HepG2 (cell line): Measurements from ENCODE around the gene JAG1. TPM values are rescaled to one million over a fixed set of nuclear protein-coding genes. Genes with fewer than 3 reads are reported as not detected.
A peak's percentile ranks its signal among the peaks of the same experiment; 100 is the strongest.

Experiments used
- ATAC-seq: fragments of 200-7000 bp; cut with Tn5 transposase; 3 replicates; pipeline ENCODE4 v1.9.1; 2020; ENCODE audit warnings: mild to moderate bottlenecking, moderate library complexity
- BruUV-seq: library from RNA; stranded (reverse); fragments of 400-500 nt; replicated peaks from 2 replicates; lab custom pipeline; 2021; lab: Mats Ljungman, UMichigan
- CTCF ChIA-PET: fragments of 300-600 bp; formaldehyde crosslinking; extraction: SDS; loops from one replicate; lab custom pipeline; 2021; ENCODE audit warnings: low total read pairs, inconsistent platforms, low intra/inter-chr PET ratio; lab: Yijun Ruan, JAX
- POLR2A ChIA-PET: fragments of 350-600 bp; sonication (Branson Sonifier 250); formaldehyde crosslinking; loops from one replicate; lab custom pipeline; 2020; ENCODE audit warnings: antibody characterized with exemption, inconsistent platforms; lab: Yijun Ruan, JAX
- DNase-seq: peaks from one replicate; pipeline ENCODE4 v3.0.0-alpha.2; 2015; ENCODE audit warnings: low spot score
- FAIRE-seq: peaks from 3 replicates; lab custom pipeline; 2011; peaks lifted over from hg19 to GRCh38; lab: Jason Lieb, UNC
- H2AFZ ChIP-seq: one replicate; pipeline ENCODE4 v1.6.1; 2011; ENCODE audit warnings: low read length, inconsistent platforms
- H3K27ac ChIP-seq: fragments of 300-600 bp; 3 replicates; pipeline ENCODE4 v1.8.0; 2011; ENCODE audit warnings: mixed run types, mild to moderate bottlenecking, mixed read lengths, low read length, inconsistent platforms; ENCODE audit not compliant: insufficient read depth; ENCODE audit errors: extremely low read length
- H3K27me3 ChIP-seq, 2 experiments: fragments of 200-600 bp in 1 of 2; 2 replicates in 1 of 2; 3 replicates in 1 of 2; pipeline versions ENCODE4 v1.6.0 to v1.8.0; 2011; ENCODE audit warnings: low read length in 2 of 2, mild to moderate bottlenecking in 2 of 2, moderate library complexity in 2 of 2, inconsistent platforms in 1 of 2; ENCODE audit not compliant: insufficient read depth in 2 of 2, control insufficient read depth in 1 of 2
- H3K36me3 ChIP-seq, 2 experiments: fragments of 200-600 bp in 1 of 2; replicated peaks in 1 of 2; 2 replicates in 1 of 2; 3 replicates in 1 of 2; pipeline versions ENCODE4 v1.5.1 to v1.8.0; 2011; ENCODE audit warnings: low read length in 2 of 2, inconsistent platforms in 1 of 2; ENCODE audit not compliant: insufficient read depth in 2 of 2, control insufficient read depth in 1 of 2
- H3K4me1 ChIP-seq: 2 replicates; pipeline ENCODE4 v1.5.1; 2012; ENCODE audit warnings: low read length, inconsistent platforms; ENCODE audit not compliant: insufficient read depth
- H3K4me2 ChIP-seq: 2 replicates; pipeline ENCODE4 v1.6.0; 2011; ENCODE audit warnings: low read depth, low read length, inconsistent platforms
- H3K4me3 ChIP-seq, 3 experiments: fragments of 200-600 bp in 1 of 3; sonication (generic), shearing (Covaris generic) in 1 of 3; replicated peaks in 1 of 3; 2 replicates each; pipeline ENCODE4 v1.5.1; 2011 to 2016; ENCODE audit warnings: low read length in 3 of 3, inconsistent platforms in 2 of 3, low read depth in 2 of 3, mild to moderate bottlenecking in 2 of 3, control low read depth in 1 of 3, mixed read lengths in 1 of 3; ENCODE audit not compliant: insufficient read depth in 1 of 3
- H3K79me2 ChIP-seq: one replicate; pipeline ENCODE4 v1.6.1; 2011; ENCODE audit warnings: low read length, inconsistent platforms; ENCODE audit not compliant: insufficient read depth
- H3K9ac ChIP-seq: 2 replicates; pipeline ENCODE4 v1.6.0; 2011; ENCODE audit warnings: mild to moderate bottlenecking, low read depth, low read length, inconsistent platforms; ENCODE audit not compliant: insufficient read depth
- H3K9me3 ChIP-seq: 2 replicates; pipeline ENCODE4 v1.5.1; 2012; ENCODE audit warnings: mild to moderate bottlenecking, low read length
- H4K20me1 ChIP-seq: 2 replicates; pipeline ENCODE4 v1.6.0; 2011; ENCODE audit warnings: inconsistent platforms, mild to moderate bottlenecking, low read length, moderate library complexity; ENCODE audit not compliant: insufficient read depth
- CEBPB ChIP-seq: IDR thresholded peaks from 2 replicates; pipeline ENCODE4 v1.6.1; 2011; ENCODE audit warnings: low read depth, low read length, improper control_type of control experiment, borderline replicate concordance
- CENPX ChIP-seq: sonication (generic); formaldehyde crosslinking; IDR thresholded peaks from 2 replicates; pipeline ENCODE4 v1.9.0; 2021; ENCODE audit warnings: mild to moderate bottlenecking, missing genetic modification reagents, moderate library complexity
- ELF1 ChIP-seq: sonication (generic); formaldehyde crosslinking; IDR thresholded peaks from 2 replicates; pipeline ENCODE4 v1.4.0; 2020; ENCODE audit warnings: missing genetic modification reagents
- KAT7 ChIP-seq: IDR thresholded peaks from 2 replicates; pipeline ENCODE4 v1.6.1; 2018; ENCODE audit warnings: borderline replicate concordance, missing compliant biosample characterization
- POGZ ChIP-seq: sonication (generic); formaldehyde crosslinking; IDR thresholded peaks from 2 replicates; pipeline ENCODE4 v1.4.0; 2020; ENCODE audit warnings: mild to moderate bottlenecking, missing genetic modification reagents
- POLR2G ChIP-seq: fragments of 200-400 bp; formaldehyde crosslinking; IDR thresholded peaks from 2 replicates; pipeline ENCODE4 v1.6.1; 2018; ENCODE audit warnings: mild to moderate bottlenecking, low read depth, low read length, moderate library complexity
- TBL1XR1 ChIP-seq: fragments of 150-350 bp; IDR thresholded peaks from 2 replicates; pipeline ENCODE4 v1.6.1; 2014; ENCODE audit warnings: borderline replicate concordance, low read length; ENCODE audit not compliant: partially characterized antibody
- ZBTB38 ChIP-seq: sonication (generic); formaldehyde crosslinking; IDR thresholded peaks from 2 replicates; pipeline ENCODE4 v1.5.1; 2020; ENCODE audit warnings: mild to moderate bottlenecking, missing genetic modification reagents
- ZNF510 ChIP-seq: sonication (generic); formaldehyde crosslinking; IDR thresholded peaks from 2 replicates; pipeline ENCODE4 v1.4.0; 2020; ENCODE audit warnings: low read depth, mild to moderate bottlenecking, missing genetic modification reagents
- WGBS: methylation state at CpG from one replicate; pipeline ENCODE4 v1.1.6; 2017; ENCODE audit warnings: low lambda C conversion rate; 5-methylcytosine and 5-hydroxymethylcytosine counted together
- in situ Hi-C: cut with HindIII; loops from 2 replicates; pipeline ENCODE4 v1.10.0; 2017; ENCODE audit warnings: low pct_unique_long_range_greater_than_20kb; ENCODE audit not compliant: extremely low pct_ligation_motif_present
- intact Hi-C: fragments of 100-400 bp; cut with micrococcal nuclease; formaldehyde crosslinking; loops from one replicate; pipeline ENCODE4 v1.10.0; 2022; ENCODE audit not compliant: unreplicated experiment
- polyA plus RNA-seq, 8 experiments: library from polyadenylated mRNA; depleted of rRNA in 3 of 8; stranded (reverse) in 7 of 8; unstranded in 1 of 8; fragments of >200 nt; fragmentation: Illumina TruSeq in 4 of 8; extraction: Trizol in 4 of 8; gene quantifications; 2 replicates each; pipeline versions ENCODE4 v1.2.1 to v1.2.3, GENCODE V29; 2011 to 2016; ENCODE audit warnings: low read depth in 4 of 8, missing spikeins in 1 of 8, mixed read lengths in 1 of 8; ENCODE audit not compliant: insufficient read depth in 1 of 8
- total RNA-seq, 5 experiments: library from RNA; depleted of rRNA; stranded (reverse); fragments of >200 nt; fragmentation: Illumina TruSeq; extraction: Trizol; gene quantifications; 2 replicates each; pipeline ENCODE4 v1.2.3, GENCODE V29; 2016; ENCODE audit warnings: low read depth in 1 of 5
- TF ChIP-seq, protein P1 (sequence below): sonication (generic); formaldehyde crosslinking; IDR thresholded peaks from 2 replicates; pipeline ENCODE4 v1.4.0; 2020; ENCODE audit warnings: missing genetic modification reagents, mild to moderate bottlenecking, borderline replicate concordance
- TF ChIP-seq, protein P2 (sequence below), 2 experiments: sonication (generic) in 1 of 2; formaldehyde crosslinking in 1 of 2; IDR thresholded peaks; 2 replicates each; pipeline versions ENCODE4 v1.4.0 to v1.6.1; 2016 to 2020; ENCODE audit warnings: borderline replicate concordance in 1 of 2, low read depth in 1 of 2, mild to moderate bottlenecking in 1 of 2, missing genetic modification reagents in 1 of 2
- TF ChIP-seq, protein P3 (sequence below): sonication (generic); formaldehyde crosslinking; conservative IDR thresholded peaks from 2 replicates; pipeline ENCODE4 v1.8.1; 2023; ENCODE audit warnings: missing genetic modification reagents

The JAG1 gene
- total and polyA plus RNA-seq, 2 of the 13 experiments (the other 11 are each of a cell fraction or from before 2014, with no cell fraction given), result 47.1 to 56.3 TPM

DNA sequence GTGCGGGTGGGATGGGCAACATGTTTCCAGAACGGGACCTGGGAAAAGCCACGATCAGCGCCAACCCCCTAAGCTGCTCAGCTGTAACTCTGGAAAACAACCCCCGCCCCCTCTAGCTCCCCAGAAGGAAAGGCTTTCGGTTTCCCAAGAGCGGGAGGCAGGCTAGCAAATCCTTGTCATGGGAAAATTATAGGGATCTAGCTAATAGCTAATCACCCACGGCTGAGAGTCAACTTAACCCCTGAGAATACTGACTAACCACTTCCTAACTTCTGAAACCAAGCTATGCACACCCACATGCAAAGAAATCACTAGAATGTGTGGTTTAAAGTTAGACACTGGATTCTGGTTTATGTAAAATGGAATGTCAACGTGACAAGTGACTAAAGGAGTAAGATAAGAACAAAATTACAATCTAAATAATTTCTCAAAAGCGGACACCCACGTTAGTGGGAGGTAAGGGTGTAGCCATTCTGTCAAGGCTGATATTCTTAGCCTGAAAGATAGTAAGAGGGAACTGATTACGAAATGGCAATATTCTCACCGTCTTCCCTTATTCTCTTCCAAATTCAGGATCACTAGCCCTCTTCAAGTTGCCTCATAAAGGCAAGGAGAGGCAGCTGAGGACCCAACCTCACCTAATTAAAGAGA lies 20.1 kb downstream of the JAG1 start (continued):
- TF ChIP-seq, protein P1, sequence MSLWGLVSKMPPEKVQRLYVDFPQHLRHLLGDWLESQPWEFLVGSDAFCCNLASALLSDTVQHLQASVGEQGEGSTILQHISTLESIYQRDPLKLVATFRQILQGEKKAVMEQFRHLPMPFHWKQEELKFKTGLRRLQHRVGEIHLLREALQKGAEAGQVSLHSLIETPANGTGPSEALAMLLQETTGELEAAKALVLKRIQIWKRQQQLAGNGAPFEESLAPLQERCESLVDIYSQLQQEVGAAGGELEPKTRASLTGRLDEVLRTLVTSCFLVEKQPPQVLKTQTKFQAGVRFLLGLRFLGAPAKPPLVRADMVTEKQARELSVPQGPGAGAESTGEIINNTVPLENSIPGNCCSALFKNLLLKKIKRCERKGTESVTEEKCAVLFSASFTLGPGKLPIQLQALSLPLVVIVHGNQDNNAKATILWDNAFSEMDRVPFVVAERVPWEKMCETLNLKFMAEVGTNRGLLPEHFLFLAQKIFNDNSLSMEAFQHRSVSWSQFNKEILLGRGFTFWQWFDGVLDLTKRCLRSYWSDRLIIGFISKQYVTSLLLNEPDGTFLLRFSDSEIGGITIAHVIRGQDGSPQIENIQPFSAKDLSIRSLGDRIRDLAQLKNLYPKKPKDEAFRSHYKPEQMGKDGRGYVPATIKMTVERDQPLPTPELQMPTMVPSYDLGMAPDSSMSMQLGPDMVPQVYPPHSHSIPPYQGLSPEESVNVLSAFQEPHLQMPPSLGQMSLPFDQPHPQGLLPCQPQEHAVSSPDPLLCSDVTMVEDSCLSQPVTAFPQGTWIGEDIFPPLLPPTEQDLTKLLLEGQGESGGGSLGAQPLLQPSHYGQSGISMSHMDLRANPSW (CRISPR knock-in tag), result no peak
- TF ChIP-seq KAT7 (CRISPR knock-in tag) (no peak), ZNF510 (no peak), CEBPB (peak; percentile 61), ELF1 (CRISPR knock-in tag) (no peak), POLR2G (0 out of 2 replicates have a peak, but pooled peaks have one; percentile 35)

DNA sequence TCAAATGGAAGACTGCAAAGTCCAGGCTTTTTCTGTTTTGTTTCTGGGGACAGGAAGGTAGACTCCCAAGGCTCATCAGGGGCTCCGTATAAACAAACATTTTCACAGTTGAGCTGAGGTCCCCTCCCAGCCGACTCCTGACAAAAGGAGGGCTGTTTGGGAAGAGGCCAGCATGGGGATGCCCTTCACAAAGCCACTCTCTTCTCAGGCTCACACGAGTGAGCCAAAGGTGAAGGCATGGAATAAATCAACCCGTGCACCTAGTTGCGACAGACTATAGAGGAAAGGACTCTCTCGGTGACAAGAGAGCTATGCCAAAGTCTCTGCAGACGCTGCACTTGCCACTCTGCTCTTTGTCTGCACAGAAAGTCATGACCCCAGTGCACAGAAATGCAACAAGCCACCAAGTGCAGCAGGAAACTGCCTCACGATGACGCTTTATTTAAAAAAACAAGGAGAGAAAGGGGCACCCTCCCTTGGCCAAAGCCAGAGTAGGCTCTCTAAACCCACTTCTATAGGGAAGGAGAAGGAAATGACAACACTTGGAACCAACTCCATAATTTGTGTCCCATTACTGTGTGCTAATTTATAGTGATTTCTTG lies 21.0 kb downstream of the JAG1 start:
- peak overlapping the region; percentile 69 for H3K27ac ChIP-seq
- peaks cover 40% of the 10 kb centered on the region for H3K4me1 ChIP-seq
- no peak overlapping the region for H3K4me3 ChIP-seq
- POLR2A ChIA-PET, result interaction anchor here (0.5 to 1.7 kb wide), 3 partner anchors 19 to 21 kb away, joined by 3 to 10 read pairs (median 8); partner anchors contain the start of gene JAG1
- peak; percentile 84 for ATAC-seq
- DNase-seq, result peak; percentile 89
- no peaks in the 10 kb centered on the region; the same call in 1 of the 2 replicates for H4K20me1 ChIP-seq
- H3K27me3 ChIP-seq, result no peaks in the 10 kb centered on the region
- intact Hi-C loops, result loop anchor here (1.0 to 2.0 kb wide), 4 partner anchors 16 to 622 kb away; partner anchors contain the start of gene JAG1
- CTCF ChIA-PET, result no interaction called here
- no peak overlapping the region for H2AFZ ChIP-seq
- FAIRE-seq, result peak; percentile 44
- 30% methylated on average over 9 of the region's 9 CpGs for WGBS
- peak overlapping the region; percentile 38 for H3K4me2 ChIP-seq
- H3K9me3 ChIP-seq, result no peaks in the 10 kb centered on the region
- H3K79me2 ChIP-seq, result peaks cover 26% of the 10 kb centered on the region
- peak overlapping the region; percentile 28 for H3K9ac ChIP-seq
- no TSS peak for BruUV-seq
- peaks cover 85 to 95% of the 10 kb centered on the region in 2 experiments for H3K36me3 ChIP-seq
- in situ Hi-C loops, result no loop called here
- TF ChIP-seq ZBTB38 (CRISPR knock-in tag), result peak; percentile 86
- TF ChIP-seq, protein P2, sequence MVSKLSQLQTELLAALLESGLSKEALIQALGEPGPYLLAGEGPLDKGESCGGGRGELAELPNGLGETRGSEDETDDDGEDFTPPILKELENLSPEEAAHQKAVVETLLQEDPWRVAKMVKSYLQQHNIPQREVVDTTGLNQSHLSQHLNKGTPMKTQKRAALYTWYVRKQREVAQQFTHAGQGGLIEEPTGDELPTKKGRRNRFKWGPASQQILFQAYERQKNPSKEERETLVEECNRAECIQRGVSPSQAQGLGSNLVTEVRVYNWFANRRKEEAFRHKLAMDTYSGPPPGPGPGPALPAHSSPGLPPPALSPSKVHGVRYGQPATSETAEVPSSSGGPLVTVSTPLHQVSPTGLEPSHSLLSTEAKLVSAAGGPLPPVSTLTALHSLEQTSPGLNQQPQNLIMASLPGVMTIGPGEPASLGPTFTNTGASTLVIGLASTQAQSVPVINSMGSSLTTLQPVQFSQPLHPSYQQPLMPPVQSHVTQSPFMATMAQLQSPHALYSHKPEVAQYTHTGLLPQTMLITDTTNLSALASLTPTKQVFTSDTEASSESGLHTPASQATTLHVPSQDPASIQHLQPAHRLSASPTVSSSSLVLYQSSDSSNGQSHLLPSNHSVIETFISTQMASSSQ (IDR thresholded peaks at IDR 0.05; ENCODE audit: low read depth), result no peak
- TF ChIP-seq, protein P2 (CRISPR knock-in tag; IDR thresholded peaks at IDR 0.05; ENCODE audit: borderline replicate concordance), result peak; percentile 63; the same call in 1 of the 2 replicates
- TF ChIP-seq, protein P3, sequence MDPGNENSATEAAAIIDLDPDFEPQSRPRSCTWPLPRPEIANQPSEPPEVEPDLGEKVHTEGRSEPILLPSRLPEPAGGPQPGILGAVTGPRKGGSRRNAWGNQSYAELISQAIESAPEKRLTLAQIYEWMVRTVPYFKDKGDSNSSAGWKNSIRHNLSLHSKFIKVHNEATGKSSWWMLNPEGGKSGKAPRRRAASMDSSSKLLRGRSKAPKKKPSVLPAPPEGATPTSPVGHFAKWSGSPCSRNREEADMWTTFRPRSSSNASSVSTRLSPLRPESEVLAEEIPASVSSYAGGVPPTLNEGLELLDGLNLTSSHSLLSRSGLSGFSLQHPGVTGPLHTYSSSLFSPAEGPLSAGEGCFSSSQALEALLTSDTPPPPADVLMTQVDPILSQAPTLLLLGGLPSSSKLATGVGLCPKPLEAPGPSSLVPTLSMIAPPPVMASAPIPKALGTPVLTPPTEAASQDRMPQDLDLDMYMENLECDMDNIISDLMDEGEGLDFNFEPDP, result 0 out of 2 replicates have a peak, but pooled peaks have one; percentile 26
- no peak for TF ChIP-seq CENPX
- TF ChIP-seq TBL1XR1, result peak; percentile 21
- peak; percentile 49; the same call in 1 of the 2 replicates for TF ChIP-seq POGZ (CRISPR knock-in tag)
